ENCODE results near the gene PSMC2.

The PSMC2 gene

DNA sequence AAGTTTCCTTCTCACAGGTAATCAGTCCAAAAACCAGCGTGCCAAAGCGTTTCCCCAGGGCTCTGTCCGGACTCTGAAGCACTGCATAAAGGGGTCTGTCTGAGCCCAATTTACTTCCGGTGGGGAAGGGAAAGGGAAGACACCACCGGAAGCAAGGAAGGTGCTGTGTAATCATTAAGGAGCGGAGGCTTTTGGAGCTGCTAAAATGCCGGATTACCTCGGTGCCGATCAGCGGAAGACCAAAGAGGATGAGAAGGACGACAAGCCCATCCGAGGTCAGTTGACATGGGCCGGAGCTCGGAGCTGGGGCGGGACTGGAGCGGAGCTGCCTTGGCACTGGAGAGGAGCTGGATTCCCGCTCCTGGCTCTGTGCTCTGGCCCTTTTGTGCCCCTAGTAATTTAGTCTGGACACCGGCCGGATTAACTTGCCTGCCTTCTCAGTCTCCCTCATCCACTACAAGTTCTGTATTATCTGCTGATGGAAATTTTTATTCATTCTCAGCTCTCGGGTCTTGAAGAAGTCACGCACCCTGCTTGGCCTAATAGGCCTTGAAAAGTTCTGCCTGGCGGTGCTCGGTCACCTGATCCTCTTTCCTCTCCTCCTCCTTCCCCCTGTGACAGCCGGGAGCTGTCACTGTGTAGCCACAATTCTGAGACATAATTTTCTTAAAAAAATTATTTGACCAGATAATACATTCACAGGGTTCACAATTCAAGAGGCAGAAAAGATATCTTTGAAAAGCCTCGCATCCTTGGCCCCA, at the start of gene PSMC2:
Gene PSMC2 (plus strand): TSS at position 137 of the 761 bp plus-strand sequence. CDS start 69 bp downstream, at position 206.
- peak; percentile 88 for DNase-seq (ENCODE audit: low spot score)

DNA sequence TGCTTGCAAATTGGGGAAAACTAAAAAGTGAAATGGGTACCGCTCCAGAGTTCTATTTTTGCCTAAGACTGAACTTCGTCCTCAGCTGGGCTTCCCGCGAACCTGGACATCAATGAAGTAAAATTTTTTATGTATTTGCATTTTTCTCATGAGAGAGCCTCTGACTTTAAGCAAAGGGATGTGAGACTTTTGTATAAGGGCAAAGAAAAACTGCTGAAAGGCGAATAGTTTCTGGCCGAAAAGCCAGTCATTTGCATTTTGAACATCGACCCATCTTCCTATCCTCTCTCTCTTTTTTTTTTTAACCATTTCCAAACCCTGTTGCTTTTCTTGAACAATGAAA, 49.6 kb upstream of the PSMC2 start:
- DNase-seq (ENCODE audit: low spot score): no peak

DNA sequence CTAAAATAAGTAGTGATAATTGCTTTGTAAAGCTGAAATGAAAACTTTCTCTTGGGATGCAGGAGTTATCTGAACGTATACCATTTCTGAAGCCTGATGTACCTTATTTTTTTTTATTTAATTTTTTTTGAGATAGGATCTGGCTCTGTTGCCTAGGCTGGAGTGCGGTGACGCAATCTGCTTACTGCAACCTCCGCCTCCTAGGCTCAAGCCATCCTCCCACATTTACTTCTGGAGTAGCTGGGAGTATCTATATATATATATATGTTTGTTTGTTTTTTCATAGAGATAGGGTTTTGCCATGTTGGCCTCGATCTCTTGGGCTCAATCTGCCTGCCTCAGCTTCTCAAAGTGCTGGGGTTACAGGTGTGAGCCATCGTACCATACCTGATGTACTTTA, 47.8 kb upstream of the PSMC2 start:
- DNase-seq (ENCODE audit: low spot score): no peak

DNA sequence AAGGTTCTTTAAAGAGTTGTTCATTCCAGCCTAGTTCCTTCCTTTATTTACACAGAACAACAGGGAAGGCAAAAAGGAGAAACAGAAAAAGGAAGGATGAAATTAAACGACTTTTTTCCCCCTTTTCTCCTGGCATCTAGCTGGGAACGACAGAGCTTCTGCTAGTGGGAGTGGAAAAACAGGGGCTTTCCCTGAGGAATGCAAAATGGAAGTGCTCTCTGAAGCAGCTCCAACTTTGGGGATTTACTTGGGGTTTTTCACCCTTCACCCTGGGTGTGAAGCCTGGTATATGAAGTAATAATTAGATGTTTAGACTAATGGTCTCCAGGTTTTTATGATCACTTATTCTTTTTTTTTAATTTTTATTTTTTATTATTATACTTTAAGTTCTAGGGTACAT, 46.0 kb upstream of the PSMC2 start:
- DNase-seq (ENCODE audit: low spot score): no peak

DNA sequence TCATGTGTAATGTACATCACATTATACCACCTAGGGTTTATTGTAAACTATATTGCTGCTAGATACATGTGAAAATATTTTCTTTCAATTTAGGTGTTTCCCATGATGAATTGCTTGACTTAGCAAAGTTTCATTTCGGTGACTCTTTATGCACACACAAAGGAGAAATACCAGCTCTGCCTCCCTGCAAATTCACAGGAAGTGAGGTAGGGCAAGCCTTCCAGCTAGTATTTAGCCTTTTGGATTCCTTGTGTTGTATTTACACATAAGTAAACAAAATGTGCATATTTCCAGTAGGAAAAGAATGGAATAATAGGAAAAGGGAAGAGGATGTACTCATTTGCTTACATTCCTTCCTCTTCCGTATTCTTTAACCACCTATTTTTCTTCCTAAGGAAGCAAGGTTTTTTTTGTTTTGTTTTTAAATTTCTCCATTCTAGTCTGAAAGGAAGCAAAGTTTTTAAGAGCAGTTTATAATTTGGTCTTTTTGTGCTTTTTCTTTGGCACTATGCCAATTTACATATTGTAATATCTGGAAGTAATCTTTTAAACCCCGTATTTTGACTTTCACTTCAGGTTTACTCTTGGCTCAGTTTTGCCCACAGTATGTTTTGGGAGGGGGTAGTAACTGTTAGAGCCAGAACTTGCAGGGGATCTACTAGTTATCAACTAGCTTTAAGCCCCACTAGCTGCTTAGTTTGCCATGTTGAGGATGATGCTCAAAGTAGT, 39.8 kb upstream of the PSMC2 start:
- DNase-seq (ENCODE audit: low spot score): no peak

DNA sequence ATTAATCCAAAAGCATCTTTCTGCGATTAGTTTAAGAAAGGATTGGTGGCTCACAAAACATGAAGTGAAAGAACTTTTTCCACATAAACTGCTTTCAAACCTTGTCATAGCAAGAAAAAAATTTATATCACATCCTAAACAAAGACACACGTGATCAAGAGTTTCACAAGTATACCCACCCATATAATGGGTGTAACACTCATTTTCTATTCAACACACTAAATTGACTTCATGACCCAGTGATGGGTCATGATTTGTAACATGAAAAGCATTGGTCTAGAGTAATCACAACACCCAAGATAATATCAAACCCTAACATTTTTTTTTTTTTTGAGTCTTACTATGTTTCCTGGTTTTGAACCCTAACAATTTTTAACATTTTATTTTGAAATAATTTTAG, 32.6 kb upstream of the PSMC2 start:
- no peak for DNase-seq (ENCODE audit: low spot score)

DNA sequence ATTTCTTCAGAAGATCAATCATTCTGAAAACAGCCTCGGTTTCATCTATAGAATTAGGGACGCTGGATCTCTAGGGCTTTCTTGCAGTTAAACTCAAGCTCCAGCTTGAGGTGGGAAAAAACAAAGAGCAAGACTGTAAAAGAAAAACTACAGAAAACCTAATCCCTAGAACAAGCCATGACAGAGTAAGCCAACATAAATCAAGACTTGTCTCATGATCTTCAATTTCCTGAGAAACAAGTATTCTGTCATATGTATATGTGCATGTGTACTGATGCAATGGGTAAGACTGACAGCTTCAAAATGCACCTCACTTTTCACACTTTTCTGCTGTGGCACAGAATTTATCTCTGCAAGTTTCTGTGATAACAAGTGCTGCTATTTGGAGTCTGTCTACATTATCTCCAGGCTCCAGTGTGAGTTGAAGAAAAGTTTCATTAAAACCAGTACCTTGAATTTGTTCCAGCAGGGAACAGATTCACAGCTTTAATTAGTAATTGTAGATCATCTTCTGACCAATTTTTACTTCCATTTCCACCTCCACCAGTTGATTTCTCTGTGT, 31.0 kb upstream of the PSMC2 start:
- no peak for DNase-seq (ENCODE audit: low spot score)

DNA sequence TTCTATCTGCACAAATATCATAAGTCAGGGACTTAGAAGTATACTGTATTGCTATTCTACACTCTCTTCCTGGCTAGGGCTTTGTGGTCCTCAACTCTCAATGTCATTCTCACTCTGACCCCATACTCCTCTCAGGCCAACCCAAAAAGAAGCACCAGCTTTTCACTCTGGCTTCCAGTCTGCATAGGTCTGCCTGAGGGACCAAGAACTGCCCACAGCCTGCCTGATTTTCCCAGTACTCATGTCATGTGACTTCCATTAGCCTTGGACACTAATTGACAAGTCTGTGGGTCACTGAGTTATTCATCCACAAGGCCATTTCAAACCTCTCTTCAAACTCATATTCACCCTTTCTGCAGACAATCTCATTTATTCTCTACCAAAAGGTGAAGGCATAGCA, 30.4 kb upstream of the PSMC2 start:
- DNase-seq (ENCODE audit: low spot score): no peak

DNA sequence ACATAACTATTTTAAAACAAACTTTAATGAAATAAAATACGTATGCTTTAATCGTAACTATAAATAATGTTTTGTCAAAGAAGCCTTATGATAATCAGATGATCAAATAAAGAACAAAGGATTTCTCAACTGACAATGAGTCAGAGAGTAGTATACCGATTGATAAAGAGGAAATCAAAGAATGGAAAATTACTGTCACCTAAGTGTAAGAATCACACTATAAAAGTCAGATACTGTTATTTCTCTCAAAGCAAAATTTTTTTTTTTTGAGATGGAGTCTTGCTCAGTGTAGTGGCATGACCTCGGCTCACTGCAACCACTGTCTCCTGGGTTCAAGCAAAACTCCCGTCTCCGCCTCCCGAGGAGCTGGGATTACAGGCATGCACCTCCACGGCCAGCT, 21.7 kb upstream of the PSMC2 start:
- DNase-seq (ENCODE audit: low spot score): no peak

DNA sequence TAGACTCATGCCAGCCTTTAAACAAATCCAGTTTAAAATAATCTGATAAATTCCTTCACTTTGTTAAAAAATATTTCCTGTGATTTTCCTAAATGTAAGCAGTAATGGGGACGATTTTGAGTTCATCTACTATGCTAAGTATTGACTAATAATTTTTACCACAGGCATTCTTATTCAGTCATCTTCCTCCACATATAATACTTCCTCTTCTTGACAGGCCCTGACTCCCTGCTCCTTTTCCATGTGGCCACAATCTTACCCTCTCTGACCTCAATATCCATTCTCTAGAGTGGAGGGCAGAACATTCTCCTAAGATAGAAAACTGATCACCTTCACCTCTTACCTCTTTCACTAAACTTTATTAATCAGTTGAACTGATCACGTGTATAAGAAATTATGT, 10.7 kb upstream of the PSMC2 start:
- no peak for DNase-seq (ENCODE audit: low spot score)

DNA sequence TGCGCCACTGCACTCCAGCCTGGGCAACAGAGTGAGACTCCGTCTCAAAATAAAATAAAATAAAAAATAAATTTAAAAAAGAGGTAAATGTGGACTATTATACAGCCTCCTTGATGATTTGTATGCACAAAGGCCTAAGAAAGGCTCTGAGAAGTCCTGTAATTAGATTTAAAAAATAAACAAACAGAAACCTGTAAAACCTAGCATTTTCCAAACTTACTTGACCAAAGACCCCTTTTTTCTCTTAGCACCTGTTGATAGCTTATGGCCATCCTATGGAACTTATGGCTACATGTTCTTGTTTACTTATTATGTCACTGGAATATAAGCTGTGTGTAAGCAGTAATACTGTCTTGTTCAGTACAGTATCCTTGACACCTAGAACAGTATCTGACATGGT, 8.6 kb upstream of the PSMC2 start:
- no peak for DNase-seq (ENCODE audit: low spot score)

DNA sequence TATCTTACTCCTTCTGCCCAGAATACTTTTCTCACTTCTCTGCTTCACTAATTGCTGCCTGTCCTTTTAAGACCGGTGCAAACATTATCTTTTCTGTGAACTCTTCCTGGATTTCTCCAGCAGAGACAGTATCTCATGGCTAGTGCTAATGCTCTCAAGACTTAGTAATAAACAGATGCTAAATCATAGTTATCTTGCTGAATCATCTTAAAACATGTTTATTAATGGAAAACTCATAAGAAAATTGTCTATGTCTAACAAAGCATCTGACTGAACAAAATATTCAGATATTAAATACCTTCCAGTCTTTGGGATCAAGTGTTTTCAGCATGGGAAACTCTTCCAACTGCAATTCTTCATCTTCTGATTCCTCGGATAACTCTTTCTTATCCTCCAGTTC, 6.0 kb upstream of the PSMC2 start:
- DNase-seq (ENCODE audit: low spot score): no peak

DNA sequence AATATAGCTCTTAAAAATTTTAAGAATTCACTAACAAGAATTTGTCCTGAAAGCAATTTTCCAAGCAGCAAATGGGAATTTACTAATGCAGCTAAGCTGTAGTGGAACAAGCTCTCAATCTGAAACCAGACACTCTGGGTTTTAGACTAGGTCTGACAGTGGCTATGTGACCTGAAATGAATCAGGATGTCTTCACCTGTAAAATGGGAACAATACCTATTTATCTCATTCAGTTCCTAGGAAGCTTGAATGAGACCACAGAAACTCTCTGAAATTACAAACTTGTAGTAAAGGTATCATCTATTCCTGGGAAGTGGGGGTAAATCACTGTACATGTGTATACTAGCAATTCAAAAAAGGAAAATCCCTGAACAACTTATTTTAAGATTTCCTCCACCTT, 4.1 kb upstream of the PSMC2 start:
- no peak for DNase-seq (ENCODE audit: low spot score)

DNA sequence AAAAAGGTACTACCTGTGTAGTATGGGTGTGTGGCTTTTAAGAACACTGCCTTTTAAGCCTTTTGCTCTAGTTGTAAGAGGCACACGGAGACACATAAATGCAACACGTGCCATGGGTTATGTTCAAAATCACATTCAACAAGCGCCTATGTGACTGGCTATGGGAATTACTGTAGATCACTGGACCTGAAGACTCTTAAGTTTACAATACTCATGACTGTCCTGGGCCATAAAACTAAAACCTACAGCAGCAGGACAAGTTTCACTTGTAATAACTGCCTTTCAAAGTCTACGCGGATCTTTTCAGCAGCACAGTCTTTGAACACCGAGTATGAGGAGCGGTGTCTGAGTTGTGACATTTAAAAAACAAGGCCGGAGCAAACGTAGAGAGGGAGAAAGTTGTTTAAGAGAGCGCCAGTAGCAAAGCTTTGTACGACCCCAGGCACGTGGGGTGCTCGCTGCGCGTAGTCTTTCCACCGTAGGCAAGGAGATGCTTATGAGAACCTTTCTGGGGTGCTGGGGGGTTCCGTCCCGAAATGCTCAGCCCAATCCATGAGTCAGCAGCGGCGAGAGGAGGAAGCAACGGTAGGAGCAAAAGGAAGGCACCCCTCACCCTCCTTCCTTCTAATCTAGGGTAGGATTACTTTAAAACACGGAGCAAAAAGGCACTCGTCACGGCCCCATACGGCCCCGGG, 3.5 kb upstream of the PSMC2 start:
- peak; percentile 45 for DNase-seq (ENCODE audit: low spot score)

DNA sequence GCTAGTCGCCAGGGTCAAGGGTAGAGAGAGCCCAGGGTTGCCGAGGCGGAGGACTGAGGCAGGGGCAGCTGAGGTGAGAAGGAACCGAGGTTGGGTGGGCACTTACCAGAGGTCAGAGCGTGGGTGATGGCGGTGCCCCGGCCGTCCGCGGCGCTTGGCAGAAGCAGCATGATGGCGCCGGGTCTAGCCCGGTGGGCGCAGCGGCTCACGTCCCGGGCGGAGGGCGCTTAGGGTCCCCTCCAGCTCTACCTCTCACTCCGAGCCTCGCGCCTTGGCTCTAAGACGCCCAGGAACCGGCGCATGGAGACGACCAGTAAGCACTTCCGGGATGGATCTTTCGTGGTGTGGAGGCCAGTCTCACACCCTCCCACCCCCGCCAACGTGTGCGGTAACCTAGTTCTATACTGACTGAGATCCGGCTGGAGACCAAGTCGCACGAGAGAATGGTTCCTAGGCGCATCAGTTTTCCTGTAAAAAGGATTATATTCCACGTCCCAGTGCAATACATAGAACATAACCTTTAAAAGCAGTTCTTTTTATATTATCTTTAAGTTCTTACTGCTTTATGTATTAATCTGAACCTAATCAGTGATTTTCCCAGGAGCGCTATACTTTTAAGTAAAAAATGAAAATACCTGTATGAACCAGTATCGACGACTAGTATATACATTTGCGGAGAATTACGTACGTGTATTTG, 2.8 kb upstream of the PSMC2 start, which contains the start of gene DNAJC2:
Gene DNAJC2 (minus strand): TSS at position 315 of the 697 bp plus-strand sequence. CDS start 145 bp downstream, at position 170.
- DNase-seq (ENCODE audit: low spot score): peak; percentile 95

DNA sequence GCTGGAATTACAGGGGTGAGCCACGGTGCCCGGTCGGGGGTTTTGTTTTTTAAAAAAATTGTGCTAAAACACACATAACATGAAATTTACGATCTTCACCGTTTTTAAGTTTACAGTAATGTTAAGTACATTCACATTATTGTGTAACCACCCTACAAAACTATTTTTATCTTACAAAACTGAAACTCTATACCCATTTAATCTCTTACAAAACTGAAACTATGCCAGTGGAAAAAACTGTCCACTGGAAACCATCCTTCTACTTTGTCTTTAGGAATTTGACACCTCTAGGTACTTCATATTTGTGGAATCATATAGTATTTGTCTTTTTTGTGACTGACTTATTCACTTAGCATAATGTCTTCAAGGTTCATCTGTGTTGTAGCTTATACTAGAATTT, 1.0 kb upstream of the PSMC2 start:
- DNase-seq (ENCODE audit: low spot score): no peak

DNA sequence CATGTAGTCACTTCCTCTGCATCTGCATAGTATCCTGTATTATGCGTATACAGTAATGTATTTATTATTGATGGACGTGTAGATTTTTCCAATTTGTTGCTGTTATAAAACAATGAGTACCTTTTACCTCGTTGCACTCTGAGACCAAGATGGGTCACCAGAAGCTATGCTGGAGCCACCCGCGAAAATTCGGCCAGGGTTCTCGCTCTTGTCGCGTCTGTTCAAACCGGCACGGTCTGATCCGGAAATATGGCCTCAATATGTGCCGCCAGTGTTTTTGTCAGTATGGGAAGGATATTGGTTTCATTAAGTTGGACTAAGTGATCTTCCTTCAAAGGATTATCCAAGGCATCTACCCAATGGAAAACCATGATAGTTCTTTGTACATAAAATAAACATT, 1.0 kb downstream of the PSMC2 start:
- no peak for DNase-seq (ENCODE audit: low spot score)

DNA sequence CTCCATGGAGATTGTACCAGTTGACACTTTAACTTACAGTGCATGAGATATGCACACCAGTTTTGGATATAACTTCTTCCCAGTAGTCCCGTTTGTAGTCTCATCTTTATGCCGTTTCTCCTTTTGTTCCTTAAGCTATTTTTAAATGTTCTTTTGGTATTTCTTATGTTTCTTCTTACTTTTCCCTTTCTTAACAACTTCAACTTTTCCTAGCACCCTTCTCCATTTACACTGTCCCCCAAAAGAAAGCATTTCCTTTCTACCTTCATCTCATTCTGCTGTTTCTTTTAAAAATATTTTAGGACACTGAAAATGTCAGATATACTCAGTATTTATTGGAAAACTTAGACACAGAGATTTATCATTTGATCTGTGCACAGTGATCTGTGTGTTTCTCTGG, 1.5 kb downstream of the PSMC2 start:
- DNase-seq (ENCODE audit: low spot score): no peak

DNA sequence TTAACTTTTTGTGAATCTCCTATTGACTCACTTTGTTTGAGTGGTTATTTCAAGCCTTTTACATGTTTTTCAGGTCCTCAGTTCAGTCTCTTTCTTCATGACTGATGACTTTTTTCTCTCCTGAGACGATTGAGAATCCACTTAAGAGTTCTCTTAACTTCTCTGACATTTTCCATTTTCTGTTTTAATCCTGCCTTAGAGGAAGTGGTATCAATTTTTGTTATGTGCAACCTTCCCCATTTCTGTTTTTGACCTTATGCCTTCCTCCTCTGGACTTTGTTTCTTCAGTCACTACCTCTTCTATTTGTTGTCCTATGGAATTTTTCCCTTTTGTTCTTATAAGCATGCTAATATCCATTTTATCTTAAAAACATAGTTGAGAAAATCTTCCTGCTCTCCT, 2.4 kb downstream of the PSMC2 start:
- DNase-seq (ENCODE audit: low spot score): no peak

DNA sequence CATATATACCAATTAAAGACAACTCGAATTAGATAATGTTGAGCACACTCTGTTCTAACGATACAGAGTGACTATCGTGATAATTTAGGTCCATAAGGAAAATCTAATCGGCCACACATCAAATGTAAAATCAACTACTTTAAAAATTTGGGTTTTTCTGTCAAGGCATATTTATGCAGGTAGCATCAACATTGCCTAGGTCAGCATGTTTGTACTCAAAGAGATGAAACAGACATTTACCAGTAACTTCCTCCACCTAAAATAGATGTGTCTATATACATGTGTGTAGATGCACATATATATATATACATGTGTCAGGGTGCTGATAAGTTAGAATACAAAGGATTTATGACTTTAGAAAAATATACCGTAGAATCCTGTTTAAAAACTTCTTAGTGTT, 22.0 kb downstream of the PSMC2 start:
- no peak for DNase-seq (ENCODE audit: low spot score)

DNA sequence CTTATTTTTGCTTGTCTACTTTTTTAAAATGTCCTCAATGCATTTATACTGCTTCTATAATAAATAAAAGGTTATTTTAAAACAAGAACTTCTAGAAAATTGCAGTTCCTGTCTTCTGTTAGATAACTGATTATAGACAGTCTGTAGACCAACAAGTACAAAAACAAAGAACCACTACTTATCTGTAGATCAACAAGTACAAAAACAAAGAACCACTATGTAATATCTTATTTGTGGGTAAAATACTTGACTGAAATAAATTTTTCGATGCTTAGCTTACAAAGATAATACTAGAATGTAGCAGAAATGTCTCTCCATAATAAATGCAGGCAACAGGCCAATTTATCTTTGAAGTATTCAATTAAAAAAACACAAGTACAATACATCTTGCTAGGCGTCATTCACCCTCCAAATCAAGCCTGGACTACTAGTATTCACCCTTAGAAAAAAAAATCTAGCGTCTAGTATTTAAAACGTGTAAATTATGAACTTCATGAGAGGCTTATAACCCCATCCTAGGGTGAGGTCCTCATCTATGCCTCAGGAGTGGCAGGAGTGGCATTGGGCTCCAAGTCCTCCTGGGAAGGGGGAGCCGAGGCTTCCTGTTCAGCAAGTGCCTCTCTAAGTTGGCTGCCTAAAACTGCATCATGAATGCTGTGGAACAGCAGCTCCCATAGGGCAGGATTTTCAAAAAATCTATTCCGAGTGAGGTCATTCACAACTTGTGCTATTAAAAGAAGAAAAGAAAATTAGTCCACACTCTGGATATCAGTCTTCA, 26.6 kb downstream of the PSMC2 start:
- no peak for DNase-seq (ENCODE audit: low spot score)

Data from AG20443 (cell line).